HG02798 (cell line): ENCODE measurements around the gene HEBP2.

Source experiments
- ATAC-seq: cut with Tn5 transposase; IDR thresholded peaks from one replicate; pipeline ENCODE4 v1.9.1; 2021; ENCODE audit warnings: mild to moderate bottlenecking; ENCODE audit not compliant: unreplicated experiment, poor library complexity

Gene HEBP2

GRCh38 chr6:138446821-138447220 is 42.8 kb downstream of the HEBP2 start:
- ATAC-seq = no peak

GRCh38 chr6:138450445-138450844 is 46.4 kb downstream of the HEBP2 start:
- ATAC-seq = peak; percentile 60

GRCh38 chr6:138451043-138451442 is 47.0 kb downstream of the HEBP2 start:
- ATAC-seq = no peak

- peak; percentile 40 for ATAC-seq
Observed at GRCh38 chr6:138454981-138455706, 51.1 kb downstream of the HEBP2 start.

GRCh38 chr6:138455746-138456400 is 51.9 kb downstream of the HEBP2 start:
- peak; percentile 93 for ATAC-seq

- no peak for ATAC-seq
Observed at GRCh38 chr6:138456401-138456790, 52.4 kb downstream of the HEBP2 start.

GRCh38 chr6:138461647-138462046 is 57.6 kb downstream of the HEBP2 start:
- ATAC-seq = no peak

GRCh38 chr6:138464085-138464484 is 60.1 kb downstream of the HEBP2 start:
- no peak for ATAC-seq

GRCh38 chr6:138465007-138465645 is 61.1 kb downstream of the HEBP2 start:
- ATAC-seq = no peak

- no peak for ATAC-seq
Observed at GRCh38 chr6:138467901-138468300, 63.9 kb downstream of the HEBP2 start.

GRCh38 chr6:138468320-138469015 is 64.4 kb downstream of the HEBP2 start:
- no peak for ATAC-seq
